GM23248 (cell line): ENCODE measurements around the gene THAP3.

ENCODE experiments used
- EZH2 ChIP-seq: fragments of 200-600 bp; sonication (generic); IDR thresholded peaks from 2 replicates; pipeline ENCODE4 v1.6.1; 2018; ENCODE audit warnings: antibody characterized with exemption, mild to moderate bottlenecking; ENCODE audit not compliant: insufficient read depth, poor library complexity, severe bottlenecking
- EZH2phosphoT487 ChIP-seq: fragments of 200-600 bp; sonication (generic); IDR thresholded peaks from 2 replicates; pipeline ENCODE4 v1.6.1; 2018; ENCODE audit warnings: antibody characterized with exemption, moderate library complexity, mild to moderate bottlenecking, low read depth; ENCODE audit not compliant: insufficient read depth

GRCh38 chr1:6580119-6580592 lies 44.5 kb upstream of the THAP3 start:
- TF ChIP-seq EZH2, result no peak
- no peak for TF ChIP-seq EZH2phosphoT487
